NCI-H187 (cell line): Measurements from ENCODE around the gene GAS6.

Source experiments
- DNase-seq, 2 experiments: peaks; one replicate each; lab custom pipeline; 2025; lab: John Stamatoyannopoulos, UW

GAS6 gene

GRCh38 chr13:113851826-113852535 lies 11.9 kb downstream of the GAS6 start:
- DNase-seq: no peak

- DNase-seq: no peak
These were observed 12.4 kb downstream of the GAS6 start for GRCh38 chr13:113851480-113851803.

GRCh38 chr13:113850722-113851479 lies 13.0 kb downstream of the GAS6 start:
- DNase-seq: no peak

- no peak for DNase-seq
These were observed 13.7 kb downstream of the GAS6 start for GRCh38 chr13:113849981-113850721.

- no peak for DNase-seq
These were observed 14.3 kb downstream of the GAS6 start for GRCh38 chr13:113849546-113849945.

GRCh38 chr13:113848431-113849260 lies 15.2 kb downstream of the GAS6 start:
- DNase-seq: no peak

GRCh38 chr13:113848020-113848419 lies 15.9 kb downstream of the GAS6 start:
- no peak for DNase-seq

- DNase-seq: no peak
These were observed 17.1 kb downstream of the GAS6 start for GRCh38 chr13:113846636-113847318.

- DNase-seq: no peak
These were observed 17.9 kb downstream of the GAS6 start for GRCh38 chr13:113845723-113846635.

GRCh38 chr13:113845055-113845454 lies 18.8 kb downstream of the GAS6 start:
- no peak for DNase-seq

- no peak for DNase-seq
These were observed 19.9 kb downstream of the GAS6 start for GRCh38 chr13:113843864-113844556.

- DNase-seq: no peak
These were observed 20.7 kb downstream of the GAS6 start for GRCh38 chr13:113843063-113843654.

- DNase-seq: no peak
These were observed 21.4 kb downstream of the GAS6 start for GRCh38 chr13:113842336-113843062.

GRCh38 chr13:113841353-113841650 lies 22.6 kb downstream of the GAS6 start:
- no peak for DNase-seq

- no peak for DNase-seq
These were observed 23.1 kb downstream of the GAS6 start for GRCh38 chr13:113840541-113841352.

- no peak for DNase-seq
These were observed 24.2 kb downstream of the GAS6 start for GRCh38 chr13:113839536-113840204.

GRCh38 chr13:113838711-113839201 lies 25.1 kb downstream of the GAS6 start:
- DNase-seq: no peak
